DND-41 (cell line): Measurements from ENCODE around the gene ARAP1.

Experiments
- ATAC-seq: fragments of 200-7000 bp; cut with Tn5 transposase; 3 replicates; pipeline ENCODE4 v1.9.1; 2021; ENCODE audit warnings: low read depth; ENCODE audit not compliant: insufficient read depth
- DNase-seq: peaks from one replicate; pipeline ENCODE4 v3.0.0-alpha.2; 2020
- H2AFZ ChIP-seq: 2 replicates; pipeline ENCODE4 v1.6.0; 2012; ENCODE audit warnings: low read depth, low read length
- H3K27ac ChIP-seq: 2 replicates; pipeline ENCODE4 v1.5.1; 2012; ENCODE audit warnings: low read length, inconsistent platforms
- H3K27me3 ChIP-seq: fragments of 200-600 bp; sonication (generic); 2 replicates; pipeline ENCODE4 v1.6.0; 2012; ENCODE audit warnings: low read length, mild to moderate bottlenecking, inconsistent platforms; ENCODE audit not compliant: insufficient read depth, poor library complexity
- H3K36me3 ChIP-seq: 2 replicates; pipeline ENCODE4 v1.5.1; 2012; ENCODE audit warnings: low read length, inconsistent platforms; ENCODE audit not compliant: insufficient read depth
- H3K4me1 ChIP-seq: 2 replicates; pipeline ENCODE4 v1.5.1; 2012; ENCODE audit warnings: mild to moderate bottlenecking, low read length; ENCODE audit not compliant: insufficient read depth
- H3K4me2 ChIP-seq: 2 replicates; pipeline ENCODE4 v1.6.0; 2012; ENCODE audit warnings: mild to moderate bottlenecking, moderate library complexity, low read length, inconsistent platforms; ENCODE audit not compliant: insufficient read depth
- H3K4me3 ChIP-seq, 2 experiments: fragments of 200-600 bp in 1 of 2; shearing (Covaris generic) in 1 of 2; 2 replicates each; pipeline ENCODE4 v1.5.1; 2012 to 2016; ENCODE audit warnings: inconsistent platforms in 2 of 2, low read length in 2 of 2, mild to moderate bottlenecking in 2 of 2, low read depth in 1 of 2, moderate library complexity in 1 of 2
- H3K79me2 ChIP-seq: 2 replicates; pipeline ENCODE4 v1.6.0; 2012; ENCODE audit warnings: low read length, inconsistent platforms; ENCODE audit not compliant: insufficient read depth
- H3K9ac ChIP-seq: 2 replicates; pipeline ENCODE4 v1.6.0; 2012; ENCODE audit warnings: low read depth, mild to moderate bottlenecking, inconsistent platforms, low read length, moderate library complexity
- H3K9me3 ChIP-seq: 2 replicates; pipeline ENCODE4 v1.5.1; 2012; ENCODE audit warnings: low read length, moderate library complexity, mild to moderate bottlenecking, inconsistent platforms; ENCODE audit not compliant: insufficient read depth, severe bottlenecking
- H4K20me1 ChIP-seq: 2 replicates; pipeline ENCODE4 v1.6.0; 2012; ENCODE audit warnings: low read length; ENCODE audit not compliant: insufficient read depth
- EZH2 ChIP-seq: IDR thresholded peaks from 3 replicates; pipeline ENCODE4 v1.6.1; 2012; ENCODE audit warnings: borderline replicate concordance, low read depth, mild to moderate bottlenecking, moderate library complexity, low read length, inconsistent platforms; ENCODE audit not compliant: severe bottlenecking
- TF ChIP-seq, protein P1 (sequence below): IDR thresholded peaks from 2 replicates; pipeline ENCODE4 v1.5.1; 2012; ENCODE audit warnings: borderline replicate concordance, low read length, moderate library complexity, mild to moderate bottlenecking; ENCODE audit not compliant: poor library complexity, severe bottlenecking; ENCODE audit errors: extremely low read depth

ARAP1 gene

DNA sequence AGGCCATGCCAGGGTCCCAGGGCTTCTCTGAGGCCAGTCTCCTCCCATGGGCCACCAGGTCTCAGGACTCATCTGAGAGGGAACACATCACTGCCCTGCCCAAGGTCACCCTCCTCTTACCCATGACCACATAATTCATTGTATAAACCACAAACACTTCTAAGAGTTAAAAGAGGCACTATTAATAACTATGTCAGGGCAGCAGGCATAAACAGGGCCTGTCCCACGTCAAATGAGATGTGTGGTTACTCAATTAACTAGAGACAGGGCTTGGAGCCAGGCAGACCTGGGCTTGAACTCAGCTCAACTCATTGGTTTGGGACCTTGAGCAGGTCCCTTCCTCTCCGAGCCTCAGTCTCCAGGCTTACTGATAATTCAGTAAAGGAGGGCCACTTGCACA, 33.1 kb downstream of the ARAP1 start:
- Histone ChIP-seq H2AFZ (no peak overlapping the region), H3K9me3 (no peaks in the 10 kb centered on the region), H3K79me2 (peaks cover 92% of the 10 kb centered on the region), H3K27me3 (no peaks in the 10 kb centered on the region), H3K36me3 (peaks cover 67% of the 10 kb centered on the region), H3K4me1 (peaks cover 33% of the 10 kb centered on the region), H3K4me2 (no peak overlapping the region), H3K4me3 (no peak overlapping the region), H4K20me1 (peaks cover 51% of the 10 kb centered on the region), H3K27ac (no peak overlapping the region), H3K9ac (no peak overlapping the region)
- DNase-seq (no peak), ATAC-seq (no peak)
- TF ChIP-seq, protein P1, sequence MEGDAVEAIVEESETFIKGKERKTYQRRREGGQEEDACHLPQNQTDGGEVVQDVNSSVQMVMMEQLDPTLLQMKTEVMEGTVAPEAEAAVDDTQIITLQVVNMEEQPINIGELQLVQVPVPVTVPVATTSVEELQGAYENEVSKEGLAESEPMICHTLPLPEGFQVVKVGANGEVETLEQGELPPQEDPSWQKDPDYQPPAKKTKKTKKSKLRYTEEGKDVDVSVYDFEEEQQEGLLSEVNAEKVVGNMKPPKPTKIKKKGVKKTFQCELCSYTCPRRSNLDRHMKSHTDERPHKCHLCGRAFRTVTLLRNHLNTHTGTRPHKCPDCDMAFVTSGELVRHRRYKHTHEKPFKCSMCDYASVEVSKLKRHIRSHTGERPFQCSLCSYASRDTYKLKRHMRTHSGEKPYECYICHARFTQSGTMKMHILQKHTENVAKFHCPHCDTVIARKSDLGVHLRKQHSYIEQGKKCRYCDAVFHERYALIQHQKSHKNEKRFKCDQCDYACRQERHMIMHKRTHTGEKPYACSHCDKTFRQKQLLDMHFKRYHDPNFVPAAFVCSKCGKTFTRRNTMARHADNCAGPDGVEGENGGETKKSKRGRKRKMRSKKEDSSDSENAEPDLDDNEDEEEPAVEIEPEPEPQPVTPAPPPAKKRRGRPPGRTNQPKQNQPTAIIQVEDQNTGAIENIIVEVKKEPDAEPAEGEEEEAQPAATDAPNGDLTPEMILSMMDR = no peak
- no peak for TF ChIP-seq EZH2

GRCh38 chr11:72718101-72718501, 34.1 kb downstream of the ARAP1 start:
- H3K4me2 ChIP-seq = no peak overlapping the region
- H3K27ac ChIP-seq = no peak overlapping the region
- H3K36me3 ChIP-seq = peaks cover 65% of the 10 kb centered on the region
- DNase-seq = no peak
- peaks cover 52% of the 10 kb centered on the region for H4K20me1 ChIP-seq
- no peak overlapping the region for H3K4me3 ChIP-seq
- TF ChIP-seq, protein P1 = no peak
- no peak for TF ChIP-seq EZH2
- no peaks in the 10 kb centered on the region for H3K27me3 ChIP-seq
- H3K4me1 ChIP-seq = peaks cover 30% of the 10 kb centered on the region
- no peak for ATAC-seq
- H2AFZ ChIP-seq = no peak overlapping the region
- H3K79me2 ChIP-seq = peaks cover 88% of the 10 kb centered on the region
- no peak overlapping the region for H3K9ac ChIP-seq
- no peaks in the 10 kb centered on the region for H3K9me3 ChIP-seq

DNA sequence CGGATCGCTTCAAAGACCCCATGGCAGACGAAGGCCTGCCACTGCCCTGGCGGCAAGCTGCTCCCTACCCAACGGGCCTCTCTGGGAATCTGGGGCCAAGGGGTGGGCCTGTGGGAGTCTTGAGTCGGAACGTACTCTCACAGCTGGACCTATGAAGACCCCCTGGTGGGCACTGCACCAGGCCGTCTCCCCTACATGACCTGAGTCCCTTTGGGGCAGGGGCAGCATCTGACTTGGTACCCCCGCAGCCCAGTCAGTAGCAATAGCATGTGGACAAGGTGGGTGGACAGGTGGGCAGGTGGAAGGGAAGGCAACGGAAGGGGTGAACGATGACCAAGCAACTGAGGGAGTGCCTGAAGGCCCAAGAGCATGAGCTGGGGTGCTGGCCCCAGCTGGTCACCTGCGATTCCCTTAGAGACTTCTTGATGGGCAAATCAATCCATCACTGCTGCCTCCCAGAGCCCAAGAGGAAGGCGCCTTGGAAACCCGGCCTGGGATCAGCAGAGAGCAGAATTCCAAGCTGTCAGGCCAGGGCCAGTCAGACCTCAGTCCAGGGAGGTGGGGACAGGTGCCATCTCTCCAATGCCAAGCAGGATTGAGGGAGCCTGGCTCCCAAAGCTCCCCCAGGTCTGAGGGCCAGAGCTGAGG, 35.3 kb downstream of the ARAP1 start:
- Histone ChIP-seq H3K4me2 (no peak overlapping the region), H3K4me3 (no peak overlapping the region), H4K20me1 (peaks cover 62% of the 10 kb centered on the region), H3K9ac (no peak overlapping the region), H3K9me3 (no peaks in the 10 kb centered on the region), H2AFZ (no peak overlapping the region), H3K36me3 (peaks cover 75% of the 10 kb centered on the region), H3K27ac (no peak overlapping the region), H3K27me3 (no peaks in the 10 kb centered on the region), H3K79me2 (peaks cover 88% of the 10 kb centered on the region), H3K4me1 (peaks cover 20% of the 10 kb centered on the region)
- no peak for ATAC-seq
- TF ChIP-seq, protein P1 = no peak
- TF ChIP-seq EZH2 = no peak
- DNase-seq = no peak

DNA sequence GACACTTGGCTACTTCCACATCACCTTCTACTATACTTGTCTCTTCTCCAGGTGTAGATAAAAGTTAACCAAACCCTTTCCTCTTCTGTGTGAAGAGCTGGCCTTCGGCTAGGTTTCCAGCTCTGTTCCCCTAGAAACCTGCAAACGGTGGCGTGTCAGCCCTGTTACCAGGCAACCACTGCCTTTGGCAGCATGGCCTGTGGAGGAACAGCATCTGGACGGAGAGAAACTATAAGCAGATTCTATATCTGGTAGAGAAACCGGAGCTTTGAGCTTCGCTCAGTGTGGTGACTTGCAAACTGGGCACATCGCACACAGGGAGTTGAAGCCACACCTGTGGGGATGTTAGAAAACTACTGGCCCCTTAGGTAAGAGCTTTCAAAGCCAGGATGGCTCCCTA, 35.9 kb downstream of the ARAP1 start:
- H3K4me1 ChIP-seq = peaks cover 14% of the 10 kb centered on the region
- H3K9ac ChIP-seq = no peak overlapping the region
- no peaks in the 10 kb centered on the region for H3K9me3 ChIP-seq
- H3K79me2 ChIP-seq = peaks cover 82% of the 10 kb centered on the region
- no peak for TF ChIP-seq EZH2
- TF ChIP-seq, protein P1 = no peak
- no peak for DNase-seq
- no peak overlapping the region for H3K27ac ChIP-seq
- H3K27me3 ChIP-seq = no peaks in the 10 kb centered on the region
- H3K36me3 ChIP-seq = peaks cover 77% of the 10 kb centered on the region
- peaks cover 63% of the 10 kb centered on the region for H4K20me1 ChIP-seq
- H2AFZ ChIP-seq = no peak overlapping the region
- no peak overlapping the region for H3K4me3 ChIP-seq
- H3K4me2 ChIP-seq = no peak overlapping the region
- ATAC-seq = no peak
